GM12878 (cell line): ENCODE data around the gene CEBPG. TPM values are rescaled to one million over a fixed set of nuclear protein-coding genes. Genes with fewer than 3 reads are reported as not detected.

Experiments
- ATAC-seq: fragments of 200-7000 bp; cut with Tn5 transposase; 3 replicates; pipeline ENCODE4 v1.9.1; 2020; ENCODE audit warnings: mild to moderate bottlenecking, moderate library complexity
- BruUV-seq: library from RNA; stranded (reverse); fragments of 400-500 nt; replicated peaks from 2 replicates; lab custom pipeline; 2021; lab: Mats Ljungman, UMichigan
- CTCF ChIA-PET: fragments of 300-600 bp; sonication (Branson Sonifier 250); formaldehyde crosslinking; extraction: SDS; loops from one replicate; lab custom pipeline; 2021; ENCODE audit warnings: inconsistent platforms; lab: Yijun Ruan, JAX
- POLR2A ChIA-PET: fragments of 350-600 bp; formaldehyde crosslinking; extraction: SDS; loops from one replicate; lab custom pipeline; 2021; ENCODE audit warnings: inconsistent platforms; lab: Charles Lee
- RAD21 ChIA-PET: fragments of 300-600 bp; sonication (Branson Sonifier 250); formaldehyde crosslinking; loops from one replicate; lab custom pipeline; 2023; ENCODE audit warnings: antibody characterized with exemption; ENCODE audit not compliant: unreplicated experiment; lab: Charles Lee
- SMC1A ChIA-PET: fragments of 300-600 bp; sonication (Branson Sonifier 250); formaldehyde crosslinking; loops from one replicate; lab custom pipeline; 2023; ENCODE audit not compliant: unreplicated experiment, uncharacterized antibody; lab: Charles Lee
- DNase-seq: peaks from one replicate; pipeline ENCODE4 v3.0.0-alpha.2; 2011; ENCODE audit warnings: low read depth, low spot score
- FAIRE-seq: peaks from 3 replicates; lab custom pipeline; 2011; peaks lifted over from hg19 to GRCh38; lab: Jason Lieb, UNC
- H2AFZ ChIP-seq: 2 replicates; pipeline ENCODE4 v1.6.0; 2011; ENCODE audit warnings: low read depth, low read length, control low read depth; ENCODE audit not compliant: control insufficient read depth
- H3K27ac ChIP-seq: 2 replicates; pipeline ENCODE4 v1.5.1; 2011; ENCODE audit warnings: control low read depth; ENCODE audit not compliant: control insufficient read depth, insufficient read depth
- H3K27me3 ChIP-seq, 2 experiments: replicated peaks in 1 of 2; 2 replicates each; pipeline versions ENCODE4 v1.6.0 to v1.6.1; 2011; ENCODE audit warnings: low read length in 1 of 2; ENCODE audit not compliant: control insufficient read depth in 2 of 2, insufficient read depth in 2 of 2
- H3K36me3 ChIP-seq, 2 experiments: 2 replicates each; pipeline ENCODE4 v1.5.1; 2011; ENCODE audit warnings: low read length in 1 of 2; ENCODE audit not compliant: control insufficient read depth in 2 of 2, insufficient read depth in 2 of 2
- H3K4me1 ChIP-seq: 2 replicates; pipeline ENCODE4 v1.6.1; 2011; ENCODE audit warnings: mild to moderate bottlenecking, low read length, moderate library complexity, mixed read lengths; ENCODE audit not compliant: control insufficient read depth, insufficient read depth
- H3K4me2 ChIP-seq: 2 replicates; pipeline ENCODE4 v1.6.0; 2011; ENCODE audit warnings: control low read depth; ENCODE audit not compliant: control insufficient read depth, insufficient read depth
- H3K4me3 ChIP-seq: fragments of 200-600 bp; sonication (generic); 2 replicates; pipeline ENCODE4 v1.5.1; 2016
- H3K79me2 ChIP-seq: 2 replicates; pipeline ENCODE4 v1.6.0; 2011; ENCODE audit warnings: low read length; ENCODE audit not compliant: control insufficient read depth, insufficient read depth
- H3K9ac ChIP-seq: 2 replicates; pipeline ENCODE4 v1.8.0; 2011; ENCODE audit warnings: low read length, control low read depth, mixed read lengths; ENCODE audit not compliant: control insufficient read depth, insufficient read depth
- H3K9me3 ChIP-seq: replicated peaks from 3 replicates; pipeline ENCODE4 v1.5.1; 2011; ENCODE audit warnings: mild to moderate bottlenecking, low read length; ENCODE audit not compliant: control insufficient read depth, insufficient read depth
- H4K20me1 ChIP-seq: 2 replicates; pipeline ENCODE4 v1.6.0; 2011; ENCODE audit not compliant: control insufficient read depth, insufficient read depth
- FOXM1 ChIP-seq: IDR thresholded peaks from 2 replicates; pipeline ENCODE4 v1.6.1; 2012; ENCODE audit warnings: low read depth, mild to moderate bottlenecking, inconsistent platforms, low read length, moderate library complexity
- HDAC2 ChIP-seq: fragments of 200-600 bp; sonication (generic); IDR thresholded peaks from 2 replicates; pipeline ENCODE4 v1.6.1; 2017
- MXI1 ChIP-seq: fragments of 150-350 bp; IDR thresholded peaks from 2 replicates; pipeline ENCODE4 v1.6.1; 2011; ENCODE audit warnings: low read depth, mild to moderate bottlenecking, inconsistent platforms, low read length, improper control_type of control experiment
- NRF1 ChIP-seq: conservative IDR thresholded peaks from 2 replicates; pipeline ENCODE4 v1.6.1; 2011; ENCODE audit warnings: mild to moderate bottlenecking, low read depth, low read length, improper control_type of control experiment
- RAD21 ChIP-seq: IDR thresholded peaks from 2 replicates; pipeline ENCODE4 v1.6.1; 2011; ENCODE audit warnings: mild to moderate bottlenecking, low read depth, low read length, moderate library complexity; ENCODE audit not compliant: insufficient read depth
- YBX1 ChIP-seq: fragments of 450-650 bp; IDR thresholded peaks from 2 replicates; pipeline ENCODE4 v1.6.1; 2016; ENCODE audit warnings: antibody characterized with exemption
- WGBS: methylation state at CpG from one replicate; pipeline ENCODE4 v1.1.6; 2016; ENCODE audit warnings: low lambda C conversion rate; ENCODE audit not compliant: insufficient replicate concordance, insufficient coverage; ENCODE audit errors: missing lambda C conversion rate; 5-methylcytosine and 5-hydroxymethylcytosine counted together
- in situ Hi-C: fragments of 300-500 bp; cut with MboI; formaldehyde crosslinking; loops from 9 replicates; pipeline ENCODE4 v1.14.3; 2018; ENCODE audit warnings: mixed read lengths
- intact Hi-C: fragments of 100-400 bp; cut with micrococcal nuclease; formaldehyde crosslinking; loops from one replicate; pipeline ENCODE4 v1.14.2; 2022; ENCODE audit not compliant: unreplicated experiment
- polyA plus RNA-seq, 11 experiments: library from polyadenylated mRNA; depleted of rRNA in 4 of 11; unstranded in 6 of 11; stranded (reverse) in 5 of 11; fragments of >200 nt; fragmentation: Nextera tagmentation in 4 of 11; fragmentation: Illumina TruSeq in 1 of 11; extraction: Ambion mirVana in 4 of 11; extraction: Trizol in 1 of 11; gene quantifications; 1 replicate in 1 of 11; 2 replicates in 10 of 11; pipeline versions ENCODE4 v1.2.1 to v1.2.3, GENCODE V29; 2011 to 2016; ENCODE audit warnings: inconsistent platforms in 2 of 11, missing spikeins in 2 of 11, low read depth in 1 of 11
- total RNA-seq, 4 experiments: library from RNA; depleted of rRNA in 3 of 4; stranded (reverse); fragments of >200 nt in 3 of 4; fragmentation: Illumina TruSeq in 1 of 4; extraction: Trizol in 1 of 4; gene quantifications; 2 replicates each; pipeline versions ENCODE4 v1.2.1 to v1.2.3, GENCODE V29; 2013 to 2021
- TF ChIP-seq, protein P1 (sequence below): fragments of 450-650 bp; IDR thresholded peaks from 2 replicates; pipeline ENCODE4 v1.6.1; 2018; ENCODE audit warnings: mild to moderate bottlenecking, low read depth, moderate library complexity; ENCODE audit not compliant: partially characterized antibody
- TF ChIP-seq, protein P2 (sequence below): fragments of 450-650 bp; IDR thresholded peaks from 2 replicates; pipeline ENCODE4 v1.6.1; 2018; ENCODE audit warnings: borderline replicate concordance, mild to moderate bottlenecking; ENCODE audit not compliant: partially characterized antibody
- TF ChIP-seq, protein P3 (sequence below): fragments of 450-650 bp; IDR thresholded peaks from 2 replicates; pipeline ENCODE4 v1.6.1; 2016; ENCODE audit warnings: mild to moderate bottlenecking, moderate library complexity, borderline replicate concordance
- TF ChIP-seq, protein P4 (sequence below): fragments of 450-650 bp; formaldehyde crosslinking; IDR thresholded peaks from 2 replicates; pipeline ENCODE4 v1.5.0; 2022; ENCODE audit warnings: mild to moderate bottlenecking, missing genetic modification characterization

The CEBPG gene
- total and polyA plus RNA-seq, 10 of the 15 experiments (the other 5 are each of a cell fraction or from before 2014, with no cell fraction given): 5.2 to 22.4 (median 20.0) TPM

DNA sequence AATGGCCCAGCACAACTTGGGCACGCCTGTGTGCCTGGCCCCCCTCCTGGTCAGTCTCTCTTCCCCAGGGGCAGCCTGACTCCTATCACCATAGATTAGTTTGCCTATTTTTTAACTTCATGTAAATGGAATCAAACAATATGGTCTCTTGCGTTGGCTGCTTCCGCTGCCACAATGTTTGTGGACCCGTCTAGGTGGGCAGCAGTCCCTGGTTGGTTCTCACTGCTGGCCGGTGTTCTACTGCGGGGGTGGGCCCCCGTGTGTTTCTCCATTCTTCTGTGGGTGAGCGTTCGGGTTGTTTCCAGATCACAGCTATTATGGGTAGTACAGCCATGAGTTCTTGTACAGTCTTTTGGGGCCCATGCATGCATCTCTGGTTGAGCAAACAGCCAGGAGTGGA is 47.3 kb downstream of the CEBPG start:
- H3K9ac ChIP-seq: no peak overlapping the region
- no peaks in the 10 kb centered on the region for H3K9me3 ChIP-seq
- intact Hi-C loops (no loop called here), in situ Hi-C loops (loop anchor here (5.0 kb wide), 1 partner anchor 351 kb away; no protein-coding TSS in a partner anchor)
- no peak for FAIRE-seq
- 79% methylated on average over 9 of the region's 9 CpGs for WGBS
- H3K27ac ChIP-seq: no peak overlapping the region
- no peaks in the 10 kb centered on the region for H4K20me1 ChIP-seq
- no peak for DNase-seq
- no peaks in the 10 kb centered on the region for H3K79me2 ChIP-seq
- H3K4me1 ChIP-seq: no peaks in the 10 kb centered on the region
- no peak overlapping the region for H2AFZ ChIP-seq
- ChIA-PET SMC1A (interaction anchor here (0.6 kb wide), 1 partner anchor 837 kb away, joined by 3 read pairs; no protein-coding TSS in a partner anchor), RAD21 (interaction anchor here (0.9 kb wide), 1 partner anchor 179 kb away, joined by 4 read pairs; no protein-coding TSS in a partner anchor), POLR2A (no interaction called here), CTCF (interaction anchor here (0.6 to 1.7 kb wide), 2 partner anchors 10 to 345 kb away, joined by 3 to 6 read pairs; no protein-coding TSS in a partner anchor)
- H3K27me3 ChIP-seq: no peaks in the 10 kb centered on the region
- BruUV-seq: no TSS peak
- H3K36me3 ChIP-seq: no peaks in the 10 kb centered on the region
- no peak for ATAC-seq
- H3K4me2 ChIP-seq: no peak overlapping the region
- H3K4me3 ChIP-seq: no peak overlapping the region
- TF ChIP-seq YBX1 (no peak), NRF1 (no peak), FOXM1 (no peak), HDAC2 (no peak), MXI1 (no peak), RAD21 (no peak)
- TF ChIP-seq, protein P1, sequence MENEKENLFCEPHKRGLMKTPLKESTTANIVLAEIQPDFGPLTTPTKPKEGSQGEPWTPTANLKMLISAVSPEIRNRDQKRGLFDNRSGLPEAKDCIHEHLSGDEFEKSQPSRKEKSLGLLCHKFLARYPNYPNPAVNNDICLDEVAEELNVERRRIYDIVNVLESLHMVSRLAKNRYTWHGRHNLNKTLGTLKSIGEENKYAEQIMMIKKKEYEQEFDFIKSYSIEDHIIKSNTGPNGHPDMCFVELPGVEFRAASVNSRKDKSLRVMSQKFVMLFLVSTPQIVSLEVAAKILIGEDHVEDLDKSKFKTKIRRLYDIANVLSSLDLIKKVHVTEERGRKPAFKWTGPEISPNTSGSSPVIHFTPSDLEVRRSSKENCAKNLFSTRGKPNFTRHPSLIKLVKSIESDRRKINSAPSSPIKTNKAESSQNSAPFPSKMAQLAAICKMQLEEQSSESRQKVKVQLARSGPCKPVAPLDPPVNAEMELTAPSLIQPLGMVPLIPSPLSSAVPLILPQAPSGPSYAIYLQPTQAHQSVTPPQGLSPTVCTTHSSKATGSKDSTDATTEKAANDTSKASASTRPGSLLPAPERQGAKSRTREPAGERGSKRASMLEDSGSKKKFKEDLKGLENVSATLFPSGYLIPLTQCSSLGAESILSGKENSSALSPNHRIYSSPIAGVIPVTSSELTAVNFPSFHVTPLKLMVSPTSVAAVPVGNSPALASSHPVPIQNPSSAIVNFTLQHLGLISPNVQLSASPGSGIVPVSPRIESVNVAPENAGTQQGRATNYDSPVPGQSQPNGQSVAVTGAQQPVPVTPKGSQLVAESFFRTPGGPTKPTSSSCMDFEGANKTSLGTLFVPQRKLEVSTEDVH: no peak
- TF ChIP-seq, protein P2, sequence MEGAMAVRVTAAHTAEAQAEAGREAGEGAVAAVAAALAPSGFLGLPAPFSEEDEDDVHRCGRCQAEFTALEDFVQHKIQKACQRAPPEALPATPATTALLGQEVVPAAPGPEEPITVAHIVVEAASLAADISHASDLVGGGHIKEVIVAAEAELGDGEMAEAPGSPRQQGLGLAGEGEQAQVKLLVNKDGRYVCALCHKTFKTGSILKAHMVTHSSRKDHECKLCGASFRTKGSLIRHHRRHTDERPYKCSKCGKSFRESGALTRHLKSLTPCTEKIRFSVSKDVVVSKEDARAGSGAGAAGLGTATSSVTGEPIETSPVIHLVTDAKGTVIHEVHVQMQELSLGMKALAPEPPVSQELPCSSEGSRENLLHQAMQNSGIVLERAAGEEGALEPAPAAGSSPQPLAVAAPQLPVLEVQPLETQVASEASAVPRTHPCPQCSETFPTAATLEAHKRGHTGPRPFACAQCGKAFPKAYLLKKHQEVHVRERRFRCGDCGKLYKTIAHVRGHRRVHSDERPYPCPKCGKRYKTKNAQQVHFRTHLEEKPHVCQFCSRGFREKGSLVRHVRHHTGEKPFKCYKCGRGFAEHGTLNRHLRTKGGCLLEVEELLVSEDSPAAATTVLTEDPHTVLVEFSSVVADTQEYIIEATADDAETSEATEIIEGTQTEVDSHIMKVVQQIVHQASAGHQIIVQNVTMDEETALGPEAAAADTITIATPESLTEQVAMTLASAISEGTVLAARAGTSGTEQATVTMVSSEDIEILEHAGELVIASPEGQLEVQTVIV: no peak
- TF ChIP-seq, protein P3, sequence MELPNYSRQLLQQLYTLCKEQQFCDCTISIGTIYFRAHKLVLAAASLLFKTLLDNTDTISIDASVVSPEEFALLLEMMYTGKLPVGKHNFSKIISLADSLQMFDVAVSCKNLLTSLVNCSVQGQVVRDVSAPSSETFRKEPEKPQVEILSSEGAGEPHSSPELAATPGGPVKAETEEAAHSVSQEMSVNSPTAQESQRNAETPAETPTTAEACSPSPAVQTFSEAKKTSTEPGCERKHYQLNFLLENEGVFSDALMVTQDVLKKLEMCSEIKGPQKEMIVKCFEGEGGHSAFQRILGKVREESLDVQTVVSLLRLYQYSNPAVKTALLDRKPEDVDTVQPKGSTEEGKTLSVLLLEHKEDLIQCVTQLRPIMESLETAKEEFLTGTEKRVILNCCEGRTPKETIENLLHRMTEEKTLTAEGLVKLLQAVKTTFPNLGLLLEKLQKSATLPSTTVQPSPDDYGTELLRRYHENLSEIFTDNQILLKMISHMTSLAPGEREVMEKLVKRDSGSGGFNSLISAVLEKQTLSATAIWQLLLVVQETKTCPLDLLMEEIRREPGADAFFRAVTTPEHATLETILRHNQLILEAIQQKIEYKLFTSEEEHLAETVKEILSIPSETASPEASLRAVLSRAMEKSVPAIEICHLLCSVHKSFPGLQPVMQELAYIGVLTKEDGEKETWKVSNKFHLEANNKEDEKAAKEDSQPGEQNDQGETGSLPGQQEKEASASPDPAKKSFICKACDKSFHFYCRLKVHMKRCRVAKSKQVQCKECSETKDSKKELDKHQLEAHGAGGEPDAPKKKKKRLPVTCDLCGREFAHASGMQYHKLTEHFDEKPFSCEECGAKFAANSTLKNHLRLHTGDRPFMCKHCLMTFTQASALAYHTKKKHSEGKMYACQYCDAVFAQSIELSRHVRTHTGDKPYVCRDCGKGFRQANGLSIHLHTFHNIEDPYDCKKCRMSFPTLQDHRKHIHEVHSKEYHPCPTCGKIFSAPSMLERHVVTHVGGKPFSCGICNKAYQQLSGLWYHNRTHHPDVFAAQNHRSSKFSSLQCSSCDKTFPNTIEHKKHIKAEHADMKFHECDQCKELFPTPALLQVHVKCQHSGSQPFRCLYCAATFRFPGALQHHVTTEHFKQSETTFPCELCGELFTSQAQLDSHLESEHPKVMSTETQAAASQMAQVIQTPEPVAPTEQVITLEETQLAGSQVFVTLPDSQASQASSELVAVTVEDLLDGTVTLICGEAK: no peak
- TF ChIP-seq, protein P4, sequence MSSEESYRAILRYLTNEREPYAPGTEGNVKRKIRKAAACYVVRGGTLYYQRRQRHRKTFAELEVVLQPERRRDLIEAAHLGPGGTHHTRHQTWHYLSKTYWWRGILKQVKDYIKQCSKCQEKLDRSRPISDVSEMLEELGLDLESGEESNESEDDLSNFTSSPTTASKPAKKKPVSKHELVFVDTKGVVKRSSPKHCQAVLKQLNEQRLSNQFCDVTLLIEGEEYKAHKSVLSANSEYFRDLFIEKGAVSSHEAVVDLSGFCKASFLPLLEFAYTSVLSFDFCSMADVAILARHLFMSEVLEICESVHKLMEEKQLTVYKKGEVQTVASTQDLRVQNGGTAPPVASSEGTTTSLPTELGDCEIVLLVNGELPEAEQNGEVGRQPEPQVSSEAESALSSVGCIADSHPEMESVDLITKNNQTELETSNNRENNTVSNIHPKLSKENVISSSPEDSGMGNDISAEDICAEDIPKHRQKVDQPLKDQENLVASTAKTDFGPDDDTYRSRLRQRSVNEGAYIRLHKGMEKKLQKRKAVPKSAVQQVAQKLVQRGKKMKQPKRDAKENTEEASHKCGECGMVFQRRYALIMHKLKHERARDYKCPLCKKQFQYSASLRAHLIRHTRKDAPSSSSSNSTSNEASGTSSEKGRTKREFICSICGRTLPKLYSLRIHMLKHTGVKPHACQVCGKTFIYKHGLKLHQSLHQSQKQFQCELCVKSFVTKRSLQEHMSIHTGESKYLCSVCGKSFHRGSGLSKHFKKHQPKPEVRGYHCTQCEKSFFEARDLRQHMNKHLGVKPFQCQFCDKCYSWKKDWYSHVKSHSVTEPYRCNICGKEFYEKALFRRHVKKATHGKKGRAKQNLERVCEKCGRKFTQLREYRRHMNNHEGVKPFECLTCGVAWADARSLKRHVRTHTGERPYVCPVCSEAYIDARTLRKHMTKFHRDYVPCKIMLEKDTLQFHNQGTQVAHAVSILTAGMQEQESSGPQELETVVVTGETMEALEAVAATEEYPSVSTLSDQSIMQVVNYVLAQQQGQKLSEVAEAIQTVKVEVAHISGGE (CRISPR knock-in tag): no peak
